T-helper 22 cell (primary cell): Measurements from ENCODE around the gene CCR6.
"Not testable (repeated sequence)": the region's sequence is repeated elsewhere in the genome, so short reads cannot be mapped to it uniquely, and the experiment has no call there.

Experiments
- DNase-seq: peaks from one replicate; pipeline ENCODE4 v3.0.0-alpha.2; 2020; ENCODE audit warnings: low read depth

The CCR6 gene

GRCh38 chr6:167172011-167172410 lies 49.1 kb downstream of the CCR6 start:
- DNase-seq: not testable (repeated sequence)

- not testable (repeated sequence) for DNase-seq
Observed at GRCh38 chr6:167177271-167177670, 54.4 kb downstream of the CCR6 start.

- DNase-seq: not testable (repeated sequence)
Observed at GRCh38 chr6:167178896-167179655, 56.2 kb downstream of the CCR6 start.

GRCh38 chr6:167180086-167180485 lies 57.2 kb downstream of the CCR6 start:
- not testable (repeated sequence) for DNase-seq

GRCh38 chr6:167181351-167181750 lies 58.5 kb downstream of the CCR6 start:
- DNase-seq: not testable (repeated sequence)

GRCh38 chr6:167182913-167183314 lies 60.0 kb downstream of the CCR6 start:
- DNase-seq: not testable (repeated sequence)

GRCh38 chr6:167185101-167185500 lies 62.2 kb downstream of the CCR6 start:
- DNase-seq: not testable (repeated sequence)

GRCh38 chr6:167187275-167187674 lies 64.4 kb downstream of the CCR6 start:
- not testable (repeated sequence) for DNase-seq
